GM21528 (cell line): ENCODE data around the gene SPECC1.
"Not testable (repeated sequence)": the region's sequence is repeated elsewhere in the genome, so short reads cannot be mapped to it uniquely, and the experiment has no call there.

Experiments
- ATAC-seq: cut with Tn5 transposase; IDR thresholded peaks from one replicate; pipeline ENCODE4 v1.9.1; 2021; ENCODE audit warnings: mild to moderate bottlenecking, moderate library complexity; ENCODE audit not compliant: unreplicated experiment, low FRiP score

The SPECC1 gene

GRCh38 chr17:20284570-20285295 is 275.6 kb downstream of the SPECC1 start:
- no peak for ATAC-seq

- no peak for ATAC-seq
These were observed 280.8 kb downstream of the SPECC1 start for GRCh38 chr17:20289984-20290383.

- ATAC-seq = no peak
These were observed 282.7 kb downstream of the SPECC1 start for GRCh38 chr17:20291853-20292252.

- ATAC-seq = no peak
These were observed 284.3 kb downstream of the SPECC1 start for GRCh38 chr17:20293501-20293900.

- ATAC-seq = no peak
These were observed 285.0 kb downstream of the SPECC1 start for GRCh38 chr17:20294120-20294519.

- no peak for ATAC-seq
These were observed 289.9 kb downstream of the SPECC1 start for GRCh38 chr17:20299013-20299412.

GRCh38 chr17:20300436-20300934 is 291.3 kb downstream of the SPECC1 start:
- ATAC-seq = no peak

- no peak for ATAC-seq
These were observed 293.2 kb downstream of the SPECC1 start for GRCh38 chr17:20302246-20302917.

GRCh38 chr17:20304961-20305360 is 295.8 kb downstream of the SPECC1 start:
- no peak for ATAC-seq

GRCh38 chr17:20306924-20307323 is 297.8 kb downstream of the SPECC1 start:
- ATAC-seq = no peak

- no peak for ATAC-seq
These were observed 298.3 kb downstream of the SPECC1 start for GRCh38 chr17:20307326-20307910.

- ATAC-seq = no peak
These were observed 301.3 kb downstream of the SPECC1 start for GRCh38 chr17:20310481-20310880.

- no peak for ATAC-seq
These were observed 304.1 kb downstream of the SPECC1 start for GRCh38 chr17:20313306-20313705.

GRCh38 chr17:20313891-20314290 is 304.7 kb downstream of the SPECC1 start:
- no peak for ATAC-seq

GRCh38 chr17:20314834-20315233 is 305.7 kb downstream of the SPECC1 start:
- no peak for ATAC-seq

GRCh38 chr17:20315311-20315710 is 306.2 kb downstream of the SPECC1 start:
- no peak for ATAC-seq

- no peak for ATAC-seq
These were observed 306.7 kb downstream of the SPECC1 start for GRCh38 chr17:20315821-20316220.

GRCh38 chr17:20320535-20321229 is 311.5 kb downstream of the SPECC1 start:
- not testable (repeated sequence) for ATAC-seq

- ATAC-seq = not testable (repeated sequence)
These were observed 312.2 kb downstream of the SPECC1 start for GRCh38 chr17:20321357-20321756.

GRCh38 chr17:20327739-20328138 is 318.6 kb downstream of the SPECC1 start:
- ATAC-seq = not testable (repeated sequence)

GRCh38 chr17:20351405-20351804 is 342.2 kb downstream of the SPECC1 start:
- not testable (repeated sequence) for ATAC-seq
